HCT116 (cell line): ENCODE results near the gene DCTD. TPM values are rescaled to one million over a fixed set of nuclear protein-coding genes. Genes with fewer than 3 reads are reported as not detected.

Experiments
- ATAC-seq: fragments of 200-7000 bp; cut with Tn5 transposase; 2 replicates; pipeline ENCODE4 v1.9.1; 2020; ENCODE audit warnings: mild to moderate bottlenecking, moderate library complexity
- BruUV-seq: library from RNA; stranded (reverse); fragments of 400-500 nt; replicated peaks from 2 replicates; lab custom pipeline; 2021; lab: Mats Ljungman, UMichigan
- CTCF ChIA-PET: fragments of 300-600 bp; sonication (Branson Sonifier 250); formaldehyde crosslinking; loops from one replicate; lab custom pipeline; 2021; ENCODE audit warnings: antibody characterized with exemption; lab: Charles Lee
- POLR2A ChIA-PET: fragments of 300-600, 350-600 bp; sonication (Branson Sonifier 250); formaldehyde crosslinking; loops from one replicate; lab custom pipeline; 2021; ENCODE audit warnings: antibody characterized with exemption; lab: Charles Lee
- RAD21 ChIA-PET, 2 experiments: fragments of 300-600 bp; sonication (Branson Sonifier 250); formaldehyde crosslinking; loops; one replicate each; lab custom pipeline; 2023; ENCODE audit warnings: low total read pairs in 2 of 2; ENCODE audit not compliant: uncharacterized antibody in 2 of 2, unreplicated experiment in 2 of 2, low non-redundant PET in 1 of 2; lab: Charles Lee
- DNase-seq: peaks from one replicate; pipeline ENCODE4 v3.0.0-alpha.2; 2010; ENCODE audit warnings: low read depth, low spot score
- H2AFZ ChIP-seq: fragments of 200-600 bp; shearing (Covaris generic), sonication (generic); 2 replicates; pipeline ENCODE4 v1.6.1; 2017; ENCODE audit warnings: low read depth, mixed run types, mixed read lengths, antibody characterized with exemption, low read length; ENCODE audit not compliant: poor library complexity, severe bottlenecking
- H3K27ac ChIP-seq: 2 replicates; pipeline ENCODE4 v1.5.1; 2012; ENCODE audit warnings: low read depth, low read length
- H3K27me3 ChIP-seq: fragments of 200-600 bp; sonication (generic); 2 replicates; pipeline ENCODE4 v1.6.1; 2016; ENCODE audit warnings: mixed run types, low read length, mixed read lengths; ENCODE audit not compliant: insufficient read depth
- H3K36me3 ChIP-seq, 2 experiments: fragments of 200-500 bp in 1 of 2; fragments of 200-600 bp in 1 of 2; sonication (Bioruptor generic) in 1 of 2; sonication (generic) in 1 of 2; 2 replicates each; pipeline versions ENCODE4 v1.5.1 to v1.6.1; 2014 to 2016; ENCODE audit warnings: low read length in 2 of 2, inconsistent platforms in 1 of 2, mixed read lengths in 1 of 2, mixed run types in 1 of 2; ENCODE audit not compliant: insufficient read depth in 2 of 2, control insufficient read depth in 1 of 2
- H3K4me1 ChIP-seq, 2 experiments: fragments of 200-600 bp in 1 of 2; sonication (generic) in 1 of 2; 2 replicates each; pipeline versions ENCODE4 v1.5.1 to v1.6.1; 2012 to 2017; ENCODE audit warnings: low read length in 2 of 2, inconsistent platforms in 1 of 2, mild to moderate bottlenecking in 1 of 2, mixed read lengths in 1 of 2, mixed run types in 1 of 2, moderate library complexity in 1 of 2; ENCODE audit not compliant: insufficient read depth in 2 of 2, control insufficient read depth in 1 of 2
- H3K4me2 ChIP-seq: fragments of 200-600 bp; sonication (generic); 2 replicates; pipeline ENCODE4 v1.6.1; 2017; ENCODE audit warnings: mixed run types, low read length, mixed read lengths
- H3K4me3 ChIP-seq, 2 experiments: fragments of 200-600 bp in 1 of 2; sonication (generic) in 1 of 2; replicated peaks in 1 of 2; 2 replicates each; pipeline ENCODE4 v1.5.1; 2011 to 2016; ENCODE audit warnings: low read length in 2 of 2, control low read depth in 1 of 2, low read depth in 1 of 2, mild to moderate bottlenecking in 1 of 2, mixed read lengths in 1 of 2, mixed run types in 1 of 2
- H3K79me2 ChIP-seq: fragments of 200-600 bp; sonication (generic); 2 replicates; pipeline ENCODE4 v1.6.1; 2017; ENCODE audit warnings: mild to moderate bottlenecking, mixed run types, low read length, moderate library complexity, mixed read lengths; ENCODE audit not compliant: insufficient read depth
- H3K9ac ChIP-seq: fragments of 200-600 bp; sonication (generic); 2 replicates; pipeline ENCODE4 v1.6.1; 2016; ENCODE audit warnings: low read length, mixed read lengths
- H3K9me2 ChIP-seq: fragments of 200-600 bp; sonication (generic), shearing (Covaris generic); 2 replicates; pipeline ENCODE4 v1.6.1; 2017; ENCODE audit warnings: mixed run types, mild to moderate bottlenecking, moderate library complexity; ENCODE audit not compliant: insufficient read depth
- H3K9me3 ChIP-seq, 2 experiments: fragments of 200-500 bp in 1 of 2; fragments of 200-600 bp in 1 of 2; sonication (Bioruptor generic) in 1 of 2; sonication (generic) in 1 of 2; 2 replicates each; pipeline ENCODE4 v1.6.1; 2014 to 2017; ENCODE audit warnings: low read length in 2 of 2, mixed read lengths in 2 of 2, inconsistent platforms in 1 of 2, low read depth in 1 of 2, mild to moderate bottlenecking in 1 of 2, mixed run types in 1 of 2, moderate library complexity in 1 of 2; ENCODE audit not compliant: control insufficient read depth in 1 of 2, insufficient read depth in 1 of 2
- H4K20me1 ChIP-seq: fragments of 200-600 bp; sonication (generic), shearing (Covaris generic); 2 replicates; pipeline ENCODE4 v1.6.1; 2017; ENCODE audit warnings: mixed run types, mild to moderate bottlenecking, moderate library complexity; ENCODE audit not compliant: insufficient read depth
- ATF3 ChIP-seq: IDR thresholded peaks from 2 replicates; pipeline ENCODE4 v1.6.1; 2012
- CBX3 ChIP-seq: IDR thresholded peaks from 2 replicates; pipeline ENCODE4 v1.6.1; 2012; ENCODE audit warnings: low read depth
- CEBPB ChIP-seq: IDR thresholded peaks from 2 replicates; pipeline ENCODE4 v1.6.1; 2012; ENCODE audit warnings: low read depth
- EGR1 ChIP-seq: IDR thresholded peaks from 2 replicates; pipeline ENCODE4 v1.6.1; 2012; ENCODE audit warnings: low read depth
- ELF1 ChIP-seq: IDR thresholded peaks from 2 replicates; pipeline ENCODE4 v1.6.1; 2012; ENCODE audit warnings: low read depth, borderline replicate concordance
- EZH2 ChIP-seq: fragments of 200-600 bp; sonication (generic); IDR thresholded peaks from 2 replicates; pipeline ENCODE4 v1.6.1; 2017; ENCODE audit warnings: antibody characterized with exemption, mixed run types
- EZH2phosphoT487 ChIP-seq: fragments of 200-600 bp; IDR thresholded peaks from 2 replicates; pipeline ENCODE4 v1.6.1; 2018; ENCODE audit warnings: antibody characterized with exemption, borderline replicate concordance
- FOSL1 ChIP-seq: IDR thresholded peaks from 2 replicates; pipeline ENCODE4 v1.6.1; 2012; ENCODE audit warnings: low read depth
- JUND ChIP-seq: IDR thresholded peaks from 2 replicates; pipeline ENCODE4 v1.6.1; 2012
- MAX ChIP-seq: IDR thresholded peaks from 2 replicates; pipeline ENCODE4 v1.6.1; 2012
- POLR2A ChIP-seq: IDR thresholded peaks from 2 replicates; pipeline ENCODE4 v1.7.0; 2011; ENCODE audit warnings: borderline replicate concordance; ENCODE audit not compliant: insufficient read depth, insufficient read length; ENCODE audit errors: extremely low read depth
- POLR2AphosphoS5 ChIP-seq: IDR thresholded peaks from 2 replicates; pipeline ENCODE4 v1.6.1; 2011; ENCODE audit warnings: mild to moderate bottlenecking, low read depth, low read length, moderate library complexity
- RAD21 ChIP-seq: IDR thresholded peaks from 2 replicates; pipeline ENCODE4 v1.6.1; 2012; ENCODE audit warnings: low read depth, mild to moderate bottlenecking
- REST ChIP-seq: IDR thresholded peaks from 2 replicates; pipeline ENCODE4 v1.6.1; 2012; ENCODE audit warnings: low read depth
- SP1 ChIP-seq: IDR thresholded peaks from 2 replicates; pipeline ENCODE4 v1.6.1; 2012; ENCODE audit warnings: low read depth
- SRF ChIP-seq: IDR thresholded peaks from 2 replicates; pipeline ENCODE4 v1.6.1; 2012; ENCODE audit warnings: low read depth
- TCF7L2 ChIP-seq: IDR thresholded peaks from 2 replicates; pipeline ENCODE4 v1.7.0; 2011; ENCODE audit warnings: borderline replicate concordance, inconsistent platforms; ENCODE audit not compliant: insufficient read depth, insufficient read length; ENCODE audit errors: extremely low read depth
- ZBTB33 ChIP-seq: IDR thresholded peaks from 2 replicates; pipeline ENCODE4 v1.6.1; 2011; ENCODE audit warnings: mild to moderate bottlenecking, low read length, moderate library complexity; ENCODE audit not compliant: insufficient replicate concordance; ENCODE audit errors: extremely low read depth
- ZFX ChIP-seq: fragments of 450-650 bp; IDR thresholded peaks from 2 replicates; pipeline ENCODE4 v1.6.1; 2017
- ZNF274 ChIP-seq: fragments of 200-500 bp; sonication (Bioruptor generic); IDR thresholded peaks from 2 replicates; pipeline ENCODE4 v1.6.1; 2014; ENCODE audit warnings: mild to moderate bottlenecking, low read depth, low read length, inconsistent platforms
- intact Hi-C: fragments of 100-400 bp; cut with micrococcal nuclease; formaldehyde crosslinking; loops from 2 replicates; pipeline ENCODE4 v1.10.0; 2022
- total RNA-seq: library from RNA; stranded (reverse); gene quantifications from one replicate; pipeline ENCODE4 v1.2.1, GENCODE V29; 2021; ENCODE audit not compliant: unreplicated experiment

Gene DCTD
- total RNA-seq, 1 experiment from 2014 or later, result 96.3 TPM

GRCh38 chr4:182904211-182904761 lies 12.9 kb downstream of the DCTD start:
- ChIA-PET CTCF (no interaction called here), POLR2A (no interaction called here)
- H3K79me2 ChIP-seq, result peaks cover 42% of the 10 kb centered on the region
- intact Hi-C loops, result no loop called here
- no peaks in the 10 kb centered on the region for H3K9me3 ChIP-seq
- H3K4me1 ChIP-seq, result no peaks in the 10 kb centered on the region
- ATAC-seq, result no peak
- no peaks in the 10 kb centered on the region for H4K20me1 ChIP-seq
- peaks cover 14 to 16% of the 10 kb centered on the region in 2 experiments; a peak in 3 of 4 replicates for H3K36me3 ChIP-seq
- no peak overlapping the region for H3K4me3 ChIP-seq
- no peak overlapping the region for H2AFZ ChIP-seq
- TF ChIP-seq CBX3 (no peak), JUND (no peak), FOSL1 (no peak), ELF1 (no peak), ZNF274 (no peak), SP1 (no peak), EZH2 (no peak), EGR1 (no peak), POLR2A (no peak), RAD21 (no peak), SRF (no peak), MAX (no peak), REST (no peak), ATF3 (no peak), CEBPB (no peak), TCF7L2 (no peak), EZH2phosphoT487 (no peak), ZFX (no peak), POLR2AphosphoS5 (no peak), ZBTB33 (no peak)
- TF ChIP-seq, all 23 proteins: peak for 0
- RAD21 ChIA-PET, result no interaction called here
- Histone ChIP-seq H3K9me2 (no peaks in the 10 kb centered on the region), H3K9ac (no peak overlapping the region), H3K27me3 (no peaks in the 10 kb centered on the region), H3K4me2 (no peak overlapping the region), H3K27ac (no peak overlapping the region)
- DNase-seq, result no peak
- BruUV-seq, result no TSS peak
